Duodenal mucosa (tissue), 2 donors: ENCODE results near the gene RAI14.
"Not testable (repeated sequence)": the region's sequence is repeated elsewhere in the genome, so short reads cannot be mapped to it uniquely, and the experiment has no call there.

ENCODE experiments used
- H3K27ac ChIP-seq: one replicate; pipeline ENCODE4 v1.7.0; 2013; ENCODE audit warnings: low read depth, low read length
- H3K27me3 ChIP-seq, 2 donors: one replicate each; pipeline ENCODE4 v1.7.0; 2013; ENCODE audit warnings: low read length in 2 of 2, control low read depth in 1 of 2; ENCODE audit not compliant: insufficient read depth in 2 of 2, control insufficient read depth in 1 of 2
- H3K36me3 ChIP-seq, 2 donors: one replicate each; pipeline ENCODE4 v1.7.0; 2013; ENCODE audit warnings: low read length in 2 of 2, control low read depth in 1 of 2; ENCODE audit not compliant: insufficient read depth in 2 of 2, control insufficient read depth in 1 of 2
- H3K4me1 ChIP-seq, 2 donors: one replicate each; pipeline ENCODE4 v1.7.0; 2013; ENCODE audit warnings: low read length in 2 of 2, control low read depth in 1 of 2; ENCODE audit not compliant: insufficient read depth in 2 of 2, control insufficient read depth in 1 of 2
- H3K4me3 ChIP-seq, 2 donors: one replicate each; pipeline ENCODE4 v1.7.0; 2013; ENCODE audit warnings: low read length in 2 of 2, low read depth in 1 of 2
- H3K9ac ChIP-seq, 2 donors: one replicate each; pipeline ENCODE4 v1.7.0; 2013; ENCODE audit warnings: low read length in 2 of 2, low read depth in 1 of 2
- H3K9me3 ChIP-seq, 2 donors: one replicate each; pipeline ENCODE4 v1.7.0; 2013; ENCODE audit warnings: low read length in 2 of 2, control low read depth in 1 of 2; ENCODE audit not compliant: control insufficient read depth in 1 of 2

The RAI14 gene

DNA sequence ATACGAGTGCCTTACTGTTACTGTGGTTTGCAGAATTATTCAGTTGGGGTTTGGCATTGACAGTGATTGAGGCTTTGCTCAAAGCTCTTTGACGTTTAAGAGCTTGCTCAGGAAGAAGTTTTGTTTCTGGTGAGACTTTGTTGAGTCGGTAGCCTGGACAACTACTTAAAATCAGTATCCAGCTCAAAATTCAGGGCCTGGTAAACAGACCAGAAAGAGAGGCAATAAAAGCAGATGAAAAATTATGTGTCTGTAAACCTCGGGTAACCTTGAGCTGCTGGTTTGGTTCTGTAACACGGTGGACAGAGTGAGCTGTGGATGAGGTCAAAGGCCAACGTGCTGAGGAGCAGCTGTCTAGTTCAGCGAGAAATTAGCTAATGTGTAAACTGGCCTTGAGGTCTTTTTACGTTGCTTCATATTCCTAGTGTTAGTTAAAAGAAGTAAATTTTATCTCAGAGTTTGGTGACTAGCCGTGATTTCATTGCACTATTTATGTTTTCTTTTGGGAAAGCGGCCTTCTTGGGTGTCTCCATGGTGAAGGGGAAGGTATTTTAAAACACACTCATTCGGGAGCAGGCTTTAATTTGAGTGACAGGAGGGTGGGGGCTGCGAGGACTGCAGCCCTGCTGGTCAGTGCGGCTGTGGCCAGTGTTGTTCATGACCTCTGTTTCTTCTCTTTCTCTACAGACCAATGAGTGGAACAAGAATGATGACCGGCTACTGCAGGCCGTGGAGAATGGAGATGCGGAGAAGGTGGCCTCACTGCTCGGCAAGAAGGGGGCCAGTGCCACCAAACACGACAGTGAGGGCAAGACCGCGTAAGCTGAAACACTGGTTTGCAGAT is 100.9 kb downstream of the RAI14 start:
- Histone ChIP-seq H3K36me3 (no peaks in the 10 kb centered on the region), H3K9ac (no peak overlapping the region), H3K4me1 (peaks cover 3% of the 10 kb centered on the region in 2 donors), H3K27ac (no peak overlapping the region), H3K9me3 (no peaks in the 10 kb centered on the region), H3K27me3 (no peaks in the 10 kb centered on the region), H3K4me3 (no peak overlapping the region)

DNA sequence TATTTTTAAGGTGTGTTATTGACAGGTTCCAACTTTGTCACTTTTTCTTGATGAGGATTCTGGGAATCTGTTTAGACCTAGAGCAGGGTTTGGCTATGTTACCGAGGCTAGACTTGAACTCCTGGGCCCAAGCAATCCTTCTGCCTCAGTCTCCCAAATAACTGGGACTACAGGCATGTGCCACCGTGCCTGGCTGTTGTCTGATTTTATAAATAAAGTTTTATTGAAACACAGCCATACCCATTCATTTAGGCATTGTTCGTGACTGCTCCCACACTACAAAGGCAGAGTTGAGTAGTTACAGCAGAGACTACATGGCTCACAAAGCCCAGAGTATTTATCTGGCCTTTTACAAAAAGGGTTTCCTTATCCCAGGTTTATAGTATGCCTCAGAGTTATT is 102.4 kb downstream of the RAI14 start:
- no peaks in the 10 kb centered on the region for H3K27me3 ChIP-seq
- no peak overlapping the region for H3K9ac ChIP-seq
- no peak overlapping the region for H3K4me3 ChIP-seq
- H3K4me1 ChIP-seq: peaks cover 3% of the 10 kb centered on the region in 2 donors
- H3K27ac ChIP-seq: no peak overlapping the region
- no peaks in the 10 kb centered on the region for H3K9me3 ChIP-seq
- no peaks in the 10 kb centered on the region for H3K36me3 ChIP-seq

DNA sequence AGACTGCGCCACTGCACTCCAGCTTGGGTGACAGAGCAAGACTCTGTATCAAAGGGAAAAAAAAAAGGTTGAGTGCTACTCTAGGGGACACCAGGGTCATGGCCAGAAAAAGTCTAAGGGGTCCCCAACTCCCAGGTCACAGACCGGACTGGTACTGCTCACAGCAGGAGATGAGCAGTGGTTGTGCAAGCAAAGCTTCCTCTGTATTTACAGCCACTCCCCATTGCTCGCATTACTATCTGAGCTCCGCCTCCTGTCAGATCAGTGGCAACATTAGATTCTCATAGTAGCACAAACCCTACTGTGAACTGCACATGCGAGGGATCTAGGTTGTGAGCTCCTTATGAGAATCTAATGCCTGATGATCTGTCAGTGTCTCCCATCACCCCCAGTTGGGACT is 103.1 kb downstream of the RAI14 start:
- not testable (repeated sequence) for H3K36me3 ChIP-seq, H3K9ac ChIP-seq, H3K9me3 ChIP-seq, H3K27me3 ChIP-seq, H3K4me1 ChIP-seq, H3K27ac ChIP-seq, H3K4me3 ChIP-seq

DNA sequence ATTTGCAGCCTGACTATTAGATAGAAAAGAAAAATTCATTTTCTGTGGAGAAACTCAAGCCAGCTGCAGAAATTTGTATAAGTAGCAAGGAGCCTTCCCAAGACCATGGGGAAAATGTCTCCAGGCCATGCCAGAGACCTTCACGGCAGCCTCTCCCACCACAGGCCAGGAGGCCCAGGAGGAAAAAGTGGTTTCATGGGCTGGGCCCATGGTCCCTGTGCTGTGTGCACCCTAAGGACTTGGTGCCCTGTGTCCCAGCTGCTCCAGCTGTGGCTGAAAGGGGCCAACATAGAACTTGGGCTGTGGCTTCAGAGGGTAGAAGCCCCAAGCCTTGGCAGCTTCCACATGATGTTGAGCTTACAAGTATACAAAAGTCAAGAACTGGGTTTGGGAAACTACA is 109.5 kb downstream of the RAI14 start:
- Histone ChIP-seq H3K36me3 (no peaks in the 10 kb centered on the region), H3K9ac (no peak overlapping the region), H3K9me3 (no peaks in the 10 kb centered on the region), H3K4me3 (no peak overlapping the region), H3K4me1 (no peaks in the 10 kb centered on the region), H3K27ac (no peak overlapping the region), H3K27me3 (no peaks in the 10 kb centered on the region)

DNA sequence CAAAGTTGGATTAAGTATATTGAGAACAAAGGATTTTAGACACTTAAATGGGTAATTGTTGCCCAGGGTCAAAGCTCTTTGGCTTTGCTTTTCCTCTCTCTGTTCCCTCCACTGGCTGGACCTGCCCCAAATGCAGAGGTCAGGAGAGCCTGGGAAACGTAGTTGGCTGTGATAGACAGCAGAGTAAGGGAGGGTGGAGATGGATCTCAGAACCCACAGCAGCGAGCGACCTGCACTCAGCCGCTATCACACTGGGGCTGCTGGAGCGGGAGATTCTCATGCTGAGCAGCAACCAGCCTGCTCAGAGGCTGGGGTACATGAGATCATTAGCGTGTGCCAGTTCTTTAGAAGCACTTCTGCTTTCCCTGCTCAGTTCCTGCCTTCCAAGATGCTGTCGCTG is 111.1 kb downstream of the RAI14 start:
- H3K27ac ChIP-seq: no peak overlapping the region
- H3K36me3 ChIP-seq: no peaks in the 10 kb centered on the region
- no peaks in the 10 kb centered on the region for H3K27me3 ChIP-seq
- H3K9me3 ChIP-seq: no peaks in the 10 kb centered on the region
- no peaks in the 10 kb centered on the region for H3K4me1 ChIP-seq
- H3K9ac ChIP-seq: no peak overlapping the region
- no peak overlapping the region for H3K4me3 ChIP-seq

DNA sequence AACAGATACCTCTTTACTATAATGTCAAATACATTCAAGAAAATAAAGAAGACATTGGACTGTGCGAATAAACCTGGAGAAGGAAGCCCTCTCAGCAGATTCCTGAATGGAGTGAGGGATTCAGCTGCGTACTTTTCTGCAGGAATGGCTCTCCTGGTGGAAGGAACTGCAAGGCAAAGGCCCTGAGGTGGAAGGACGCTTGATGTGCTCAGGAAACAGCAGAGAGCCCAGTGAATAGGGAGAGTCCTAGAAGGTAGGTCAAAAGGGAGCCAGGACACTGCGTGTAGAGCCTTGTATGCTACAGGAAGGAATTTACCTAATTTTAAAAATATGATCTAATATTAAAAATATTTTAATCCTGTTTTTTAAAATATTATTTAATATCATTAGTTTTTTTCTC is 114.4 kb downstream of the RAI14 start:
- Histone ChIP-seq H3K4me1 (no peaks in the 10 kb centered on the region), H3K27ac (no peak overlapping the region), H3K27me3 (no peaks in the 10 kb centered on the region), H3K9ac (no peak overlapping the region), H3K9me3 (no peaks in the 10 kb centered on the region), H3K36me3 (no peaks in the 10 kb centered on the region), H3K4me3 (no peak overlapping the region)

DNA sequence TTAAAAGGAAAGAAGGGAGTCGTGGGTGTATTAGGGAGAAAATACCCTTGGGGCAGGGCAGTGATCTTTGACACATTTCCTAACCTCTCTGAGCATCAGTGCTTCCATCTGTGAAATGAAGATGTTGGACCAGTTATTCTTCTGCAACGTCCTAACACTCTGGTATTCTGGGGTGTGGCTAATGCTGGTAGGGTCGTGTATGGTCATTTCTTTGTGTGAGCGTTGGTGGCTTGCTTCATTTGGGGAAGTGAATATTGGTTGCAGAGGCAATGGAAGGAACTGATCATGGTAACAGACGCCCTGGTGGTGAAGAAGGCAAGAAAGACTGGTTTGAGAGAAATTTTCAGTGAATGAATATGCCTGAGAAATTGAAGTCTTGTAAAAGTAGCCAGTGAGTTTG is 114.9 kb downstream of the RAI14 start:
- H3K9ac ChIP-seq: no peak overlapping the region
- H3K36me3 ChIP-seq: no peaks in the 10 kb centered on the region
- no peaks in the 10 kb centered on the region for H3K4me1 ChIP-seq
- no peak overlapping the region for H3K27ac ChIP-seq
- no peak overlapping the region for H3K4me3 ChIP-seq
- no peaks in the 10 kb centered on the region for H3K27me3 ChIP-seq
- no peaks in the 10 kb centered on the region for H3K9me3 ChIP-seq

DNA sequence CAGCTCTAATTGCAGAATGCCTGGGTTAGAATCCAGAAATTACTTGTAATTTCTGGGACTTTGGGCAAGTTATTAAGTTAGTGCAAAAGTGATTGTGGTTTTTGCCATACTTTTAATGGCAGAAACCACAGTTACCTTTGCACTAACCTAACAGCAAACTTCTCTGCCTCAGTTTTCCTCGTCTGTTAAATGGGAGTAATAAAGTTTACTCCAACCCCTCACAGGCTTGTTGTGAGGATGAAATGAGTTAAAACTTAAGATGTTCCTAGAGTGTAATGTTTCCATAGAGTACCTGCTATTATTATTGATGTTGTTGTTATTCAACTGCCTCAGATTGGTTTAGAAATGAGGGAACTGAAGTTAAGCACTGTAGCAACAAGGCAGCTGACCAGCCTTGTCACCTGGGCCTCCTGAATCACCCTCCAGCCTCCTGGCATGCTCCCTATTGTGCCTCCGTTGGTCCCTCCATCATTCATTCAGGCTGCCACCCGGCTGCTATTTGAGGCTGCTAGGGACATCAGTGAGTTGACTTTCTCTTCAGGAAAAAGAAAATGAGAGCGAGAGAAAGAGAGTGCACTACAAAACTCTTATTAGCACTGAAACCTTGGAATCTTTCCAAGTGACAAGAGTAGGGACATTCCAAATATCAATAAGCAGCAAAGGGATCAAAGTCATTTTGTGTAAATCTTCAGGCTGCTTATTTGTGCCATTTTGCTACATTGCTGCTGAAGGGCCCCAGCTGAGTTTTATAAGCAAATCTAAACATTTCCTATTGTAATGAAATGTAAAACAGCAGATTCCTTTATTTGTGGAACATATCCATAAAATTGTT is 116.4 kb downstream of the RAI14 start:
- Histone ChIP-seq H3K27ac (no peak overlapping the region), H3K9ac (no peak overlapping the region), H3K9me3 (no peaks in the 10 kb centered on the region), H3K4me3 (no peak overlapping the region), H3K4me1 (no peaks in the 10 kb centered on the region), H3K27me3 (no peaks in the 10 kb centered on the region), H3K36me3 (no peaks in the 10 kb centered on the region)

DNA sequence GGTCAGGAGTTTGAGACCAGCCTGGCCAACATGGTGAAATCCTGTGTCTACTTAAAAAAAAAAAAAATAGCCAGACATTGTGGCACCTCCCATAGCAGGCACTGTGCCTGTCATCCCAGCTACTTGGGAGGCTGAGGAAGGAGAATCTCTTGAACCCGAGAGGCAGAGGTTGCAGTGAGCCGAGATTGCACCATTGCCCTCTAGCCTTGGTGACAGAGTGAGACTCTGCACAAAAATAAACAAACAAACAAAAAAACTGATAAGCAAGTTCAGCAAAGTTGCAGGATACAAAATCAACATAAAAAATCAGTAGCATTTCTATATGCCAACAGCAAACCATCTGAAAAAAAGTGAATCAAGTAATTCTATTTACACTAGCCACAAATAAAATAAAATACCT is 118.0 kb downstream of the RAI14 start:
- no peak overlapping the region for H3K4me3 ChIP-seq
- no peak overlapping the region for H3K27ac ChIP-seq
- no peaks in the 10 kb centered on the region for H3K27me3 ChIP-seq
- no peak overlapping the region for H3K9ac ChIP-seq
- H3K9me3 ChIP-seq: no peaks in the 10 kb centered on the region
- no peaks in the 10 kb centered on the region for H3K36me3 ChIP-seq
- H3K4me1 ChIP-seq: no peaks in the 10 kb centered on the region

DNA sequence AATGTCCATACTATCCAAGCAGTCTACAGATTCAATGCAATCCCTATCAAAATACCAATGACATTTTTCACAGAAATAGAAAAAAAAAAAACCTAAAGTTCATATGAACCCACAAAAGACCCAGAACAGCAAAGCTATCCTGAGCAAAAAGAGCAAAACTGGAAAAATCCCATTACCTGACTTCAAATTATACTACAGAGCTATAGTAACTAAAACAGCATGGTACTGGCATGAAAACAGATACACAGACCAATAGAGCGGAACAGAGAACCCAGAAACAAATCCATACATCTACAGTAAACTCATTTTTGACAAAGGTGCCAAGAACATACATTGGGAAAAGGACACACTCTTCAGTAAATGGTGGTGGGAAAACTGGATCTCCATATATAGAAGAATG is 118.5 kb downstream of the RAI14 start:
- not testable (repeated sequence) for H3K36me3 ChIP-seq, H3K27me3 ChIP-seq, H3K9me3 ChIP-seq, H3K9ac ChIP-seq, H3K27ac ChIP-seq, H3K4me1 ChIP-seq, H3K4me3 ChIP-seq
